WTC11 (cell line): ENCODE data around the gene NT5C1A. TPM values are rescaled to one million over a fixed set of nuclear protein-coding genes. Genes with fewer than 3 reads are reported as not detected.

ENCODE experiments used
- ATAC-seq: fragments of 200-7000 bp; cut with Tn5 transposase; 2 replicates; pipeline ENCODE4 v1.10.0; 2021; ENCODE audit warnings: mild to moderate bottlenecking, moderate library complexity
- CTCF ChIA-PET: fragments of 300-600 bp; sonication (Branson Sonifier 250); formaldehyde crosslinking; loops from one replicate; lab custom pipeline; 2021; ENCODE audit warnings: antibody characterized with exemption; lab: Charles Lee
- POLR2A ChIA-PET: fragments of 350-600 bp; sonication (Branson Sonifier 250); formaldehyde crosslinking; loops from one replicate; lab custom pipeline; 2021; ENCODE audit warnings: antibody characterized with exemption; lab: Charles Lee
- DNase-seq: peaks from one replicate; pipeline ENCODE4 v3.0.0; 2021; ENCODE audit warnings: low spot score
- H3K27ac Mint-ChIP-seq: 2 replicates; pipeline ENCODE4 v1.8.0; 2021; ENCODE audit warnings: mixed read lengths
- H3K27me3 Mint-ChIP-seq: 2 replicates; pipeline ENCODE4 v1.8.0; 2021; ENCODE audit warnings: low read depth, mild to moderate bottlenecking, moderate library complexity, mixed read lengths
- H3K36me3 Mint-ChIP-seq: 2 replicates; pipeline ENCODE4 v1.8.0; 2021; ENCODE audit warnings: mixed read lengths
- H3K4me1 Mint-ChIP-seq: 2 replicates; pipeline ENCODE4 v1.8.0; 2022; ENCODE audit warnings: mixed read lengths
- H3K4me3 Mint-ChIP-seq: 2 replicates; pipeline ENCODE4 v1.8.0; 2021; ENCODE audit warnings: mild to moderate bottlenecking, moderate library complexity, mixed read lengths
- H3K9me3 Mint-ChIP-seq: 2 replicates; pipeline ENCODE4 v1.8.0; 2021; ENCODE audit warnings: mixed read lengths
- ATF2 ChIP-seq: sonication (generic); formaldehyde crosslinking; IDR thresholded peaks from 2 replicates; pipeline ENCODE4 v1.8.1; 2022; ENCODE audit warnings: low read depth, missing genetic modification reagents, borderline replicate concordance
- E2F5 ChIP-seq: sonication (generic); formaldehyde crosslinking; IDR thresholded peaks from 2 replicates; pipeline ENCODE4 v1.8.1; 2022; ENCODE audit warnings: mild to moderate bottlenecking, moderate library complexity, missing genetic modification reagents
- EMX1 ChIP-seq: fragments of 250-450 bp; sonication (Bioruptor Pico); IDR thresholded peaks from 2 replicates; pipeline ENCODE4 v1.8.0; 2021; ENCODE audit warnings: mild to moderate bottlenecking
- KAT7 ChIP-seq: sonication (generic); formaldehyde crosslinking; IDR thresholded peaks from 2 replicates; pipeline ENCODE4 v1.8.1; 2023; ENCODE audit warnings: missing genetic modification reagents, mild to moderate bottlenecking, borderline replicate concordance
- SP1 ChIP-seq: sonication (generic); formaldehyde crosslinking; conservative IDR thresholded peaks from 2 replicates; pipeline ENCODE4 v1.8.1; 2022; ENCODE audit warnings: missing genetic modification reagents
- STAT6 ChIP-seq: sonication (generic); formaldehyde crosslinking; conservative IDR thresholded peaks from 2 replicates; pipeline ENCODE4 v1.8.1; 2023; ENCODE audit warnings: mild to moderate bottlenecking, low read depth, missing genetic modification reagents, moderate library complexity
- ZBTB43 ChIP-seq: sonication (generic); formaldehyde crosslinking; IDR thresholded peaks from 2 replicates; pipeline ENCODE4 v1.8.1; 2023; ENCODE audit warnings: mild to moderate bottlenecking, missing genetic modification reagents
- ZNF317 ChIP-seq: sonication (generic); formaldehyde crosslinking; IDR thresholded peaks from 2 replicates; pipeline ENCODE4 v1.8.1; 2023; ENCODE audit warnings: low read depth, mild to moderate bottlenecking, moderate library complexity, missing genetic modification reagents, borderline replicate concordance
- total RNA-seq: library from RNA; stranded (reverse); gene quantifications from 3 replicates; pipeline ENCODE4 v1.2.3, GENCODE V29; 2021
- TF ChIP-seq, protein P1 (sequence below): sonication (generic); formaldehyde crosslinking; IDR thresholded peaks from 2 replicates; pipeline ENCODE4 v1.8.0; 2022; ENCODE audit warnings: mild to moderate bottlenecking, missing genetic modification reagents
- TF ChIP-seq, protein P2 (sequence below): sonication (generic); formaldehyde crosslinking; IDR thresholded peaks from 2 replicates; pipeline ENCODE4 v1.8.0; 2022; ENCODE audit warnings: mild to moderate bottlenecking, missing genetic modification reagents
- TF ChIP-seq, protein P3 (sequence below): sonication (generic); formaldehyde crosslinking; IDR thresholded peaks from 2 replicates; pipeline ENCODE4 v1.8.0; 2023; ENCODE audit warnings: mild to moderate bottlenecking, missing genetic modification reagents
- TF ChIP-seq, protein P4 (sequence below): sonication (generic); formaldehyde crosslinking; IDR thresholded peaks from 2 replicates; pipeline ENCODE4 v1.8.0; 2022; ENCODE audit warnings: mild to moderate bottlenecking, missing genetic modification reagents

Gene NT5C1A
- total RNA-seq, 1 experiment from 2014 or later: not detected

- Mint-ChIP-seq H3K4me3 (no peak overlapping the region), H3K9me3 (no peaks in the 10 kb centered on the region), H3K36me3 (no peaks in the 10 kb centered on the region), H3K27ac (no peak overlapping the region), H3K27me3 (peaks cover 64% of the 10 kb centered on the region), H3K4me1 (peaks cover 19% of the 10 kb centered on the region)
- ChIA-PET POLR2A (no interaction called here), CTCF (interaction anchor here (1.5 to 4.9 kb wide), 2 partner anchors 11 to 44 kb away, joined by 4 to 61 read pairs; partner anchors contain the start of gene HEYL)
- ATAC-seq (no peak), DNase-seq (no peak)
- TF ChIP-seq KAT7 (CRISPR knock-in tag) (no peak), E2F5 (no peak), STAT6 (CRISPR knock-in tag) (no peak), EMX1 (no peak), ATF2 (CRISPR knock-in tag) (no peak), SP1 (no peak), ZNF317 (CRISPR knock-in tag) (no peak), ZBTB43 (no peak)
- TF ChIP-seq, protein P1, sequence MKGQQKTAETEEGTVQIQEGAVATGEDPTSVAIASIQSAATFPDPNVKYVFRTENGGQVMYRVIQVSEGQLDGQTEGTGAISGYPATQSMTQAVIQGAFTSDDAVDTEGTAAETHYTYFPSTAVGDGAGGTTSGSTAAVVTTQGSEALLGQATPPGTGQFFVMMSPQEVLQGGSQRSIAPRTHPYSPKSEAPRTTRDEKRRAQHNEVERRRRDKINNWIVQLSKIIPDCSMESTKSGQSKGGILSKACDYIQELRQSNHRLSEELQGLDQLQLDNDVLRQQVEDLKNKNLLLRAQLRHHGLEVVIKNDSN (CRISPR knock-in tag): no peak
- TF ChIP-seq, protein P2, sequence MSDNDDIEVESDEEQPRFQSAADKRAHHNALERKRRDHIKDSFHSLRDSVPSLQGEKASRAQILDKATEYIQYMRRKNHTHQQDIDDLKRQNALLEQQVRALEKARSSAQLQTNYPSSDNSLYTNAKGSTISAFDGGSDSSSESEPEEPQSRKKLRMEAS (CRISPR knock-in tag): no peak
- TF ChIP-seq, protein P3, sequence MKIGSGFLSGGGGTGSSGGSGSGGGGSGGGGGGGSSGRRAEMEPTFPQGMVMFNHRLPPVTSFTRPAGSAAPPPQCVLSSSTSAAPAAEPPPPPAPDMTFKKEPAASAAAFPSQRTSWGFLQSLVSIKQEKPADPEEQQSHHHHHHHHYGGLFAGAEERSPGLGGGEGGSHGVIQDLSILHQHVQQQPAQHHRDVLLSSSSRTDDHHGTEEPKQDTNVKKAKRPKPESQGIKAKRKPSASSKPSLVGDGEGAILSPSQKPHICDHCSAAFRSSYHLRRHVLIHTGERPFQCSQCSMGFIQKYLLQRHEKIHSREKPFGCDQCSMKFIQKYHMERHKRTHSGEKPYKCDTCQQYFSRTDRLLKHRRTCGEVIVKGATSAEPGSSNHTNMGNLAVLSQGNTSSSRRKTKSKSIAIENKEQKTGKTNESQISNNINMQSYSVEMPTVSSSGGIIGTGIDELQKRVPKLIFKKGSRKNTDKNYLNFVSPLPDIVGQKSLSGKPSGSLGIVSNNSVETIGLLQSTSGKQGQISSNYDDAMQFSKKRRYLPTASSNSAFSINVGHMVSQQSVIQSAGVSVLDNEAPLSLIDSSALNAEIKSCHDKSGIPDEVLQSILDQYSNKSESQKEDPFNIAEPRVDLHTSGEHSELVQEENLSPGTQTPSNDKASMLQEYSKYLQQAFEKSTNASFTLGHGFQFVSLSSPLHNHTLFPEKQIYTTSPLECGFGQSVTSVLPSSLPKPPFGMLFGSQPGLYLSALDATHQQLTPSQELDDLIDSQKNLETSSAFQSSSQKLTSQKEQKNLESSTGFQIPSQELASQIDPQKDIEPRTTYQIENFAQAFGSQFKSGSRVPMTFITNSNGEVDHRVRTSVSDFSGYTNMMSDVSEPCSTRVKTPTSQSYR (CRISPR knock-in tag): no peak
- TF ChIP-seq, protein P4, sequence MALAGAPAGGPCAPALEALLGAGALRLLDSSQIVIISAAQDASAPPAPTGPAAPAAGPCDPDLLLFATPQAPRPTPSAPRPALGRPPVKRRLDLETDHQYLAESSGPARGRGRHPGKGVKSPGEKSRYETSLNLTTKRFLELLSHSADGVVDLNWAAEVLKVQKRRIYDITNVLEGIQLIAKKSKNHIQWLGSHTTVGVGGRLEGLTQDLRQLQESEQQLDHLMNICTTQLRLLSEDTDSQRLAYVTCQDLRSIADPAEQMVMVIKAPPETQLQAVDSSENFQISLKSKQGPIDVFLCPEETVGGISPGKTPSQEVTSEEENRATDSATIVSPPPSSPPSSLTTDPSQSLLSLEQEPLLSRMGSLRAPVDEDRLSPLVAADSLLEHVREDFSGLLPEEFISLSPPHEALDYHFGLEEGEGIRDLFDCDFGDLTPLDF (CRISPR knock-in tag): no peak
Measured at GRCh38 chr1:39650431-39650830, 21.5 kb downstream of the NT5C1A start.
